ENCODE results near the gene GRPEL1. TPM values are rescaled to one million over a fixed set of nuclear protein-coding genes. Genes with fewer than 3 reads are reported as not detected.
A peak's percentile ranks its signal among the peaks of the same experiment; 100 is the strongest.

GRPEL1 gene
- polyA plus RNA-seq, 3 donors = 44.1 to 49.6 (median 45.4) TPM

GRCh38 chr4:7016512-7016911 is 51.4 kb downstream of the GRPEL1 start:
- Mint-ChIP-seq H3K9me3 (no peaks in the 10 kb centered on the region), H3K4me1 (peaks cover 5% of the 10 kb centered on the region), H3K36me3 (peaks cover 69 to 94% of the 10 kb centered on the region in 2 donors), H3K27me3 (ENCODE audit: low read depth in 3 of 3) (peaks cover 0 to 1% (median 0%) of the 10 kb centered on the region in 3 donors), H3K4me3 (no peak overlapping the region), H3K27ac (no peak overlapping the region)
- no peaks in the 10 kb centered on the region for H3K27me3 ChIP-seq (ENCODE audit: control insufficient read depth in 2 of 2, insufficient read depth in 2 of 2, low read length in 2 of 2)
- peaks cover 81 to 98% of the 10 kb centered on the region in 2 donors for H3K36me3 ChIP-seq (replicated peaks in 1 of 2; ENCODE audit: control insufficient read depth in 1 of 2, insufficient read depth in 2 of 2, low read length in 2 of 2)
- intact Hi-C loops (cut with micrococcal nuclease) = no loop called here
- no peak overlapping the region for H3K9ac ChIP-seq (ENCODE audit: insufficient read depth, low read length, poor library complexity, severe bottlenecking)
- 100% methylated on average over 3 of the region's 6 CpGs for WGBS (ENCODE audit: insufficient coverage)
- H3K79me2 ChIP-seq (ENCODE audit: insufficient read depth, low read length) = no peaks in the 10 kb centered on the region
- no peaks in the 10 kb centered on the region for H3K4me1 ChIP-seq (ENCODE audit: control insufficient read depth in 1 of 2, insufficient read depth in 2 of 2, low read length in 2 of 2)
- DNase-seq = no peak
- no peak overlapping the region for H3K4me2 ChIP-seq (replicated peaks; ENCODE audit: extremely low read depth, low read length, poor library complexity, severe bottlenecking)
- TF ChIP-seq, protein P1, sequence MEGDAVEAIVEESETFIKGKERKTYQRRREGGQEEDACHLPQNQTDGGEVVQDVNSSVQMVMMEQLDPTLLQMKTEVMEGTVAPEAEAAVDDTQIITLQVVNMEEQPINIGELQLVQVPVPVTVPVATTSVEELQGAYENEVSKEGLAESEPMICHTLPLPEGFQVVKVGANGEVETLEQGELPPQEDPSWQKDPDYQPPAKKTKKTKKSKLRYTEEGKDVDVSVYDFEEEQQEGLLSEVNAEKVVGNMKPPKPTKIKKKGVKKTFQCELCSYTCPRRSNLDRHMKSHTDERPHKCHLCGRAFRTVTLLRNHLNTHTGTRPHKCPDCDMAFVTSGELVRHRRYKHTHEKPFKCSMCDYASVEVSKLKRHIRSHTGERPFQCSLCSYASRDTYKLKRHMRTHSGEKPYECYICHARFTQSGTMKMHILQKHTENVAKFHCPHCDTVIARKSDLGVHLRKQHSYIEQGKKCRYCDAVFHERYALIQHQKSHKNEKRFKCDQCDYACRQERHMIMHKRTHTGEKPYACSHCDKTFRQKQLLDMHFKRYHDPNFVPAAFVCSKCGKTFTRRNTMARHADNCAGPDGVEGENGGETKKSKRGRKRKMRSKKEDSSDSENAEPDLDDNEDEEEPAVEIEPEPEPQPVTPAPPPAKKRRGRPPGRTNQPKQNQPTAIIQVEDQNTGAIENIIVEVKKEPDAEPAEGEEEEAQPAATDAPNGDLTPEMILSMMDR (IDR thresholded peaks at IDR 0.05) = no peak
- H4K20me1 ChIP-seq (ENCODE audit: insufficient read depth, low read length) = peaks cover 86% of the 10 kb centered on the region
- peak overlapping the region in 1 of 2 donors; percentile 14 for H3K27ac ChIP-seq (ENCODE audit: low read depth in 1 of 2, low read length in 2 of 2)
- H3K9me3 ChIP-seq (replicated peaks in 1 of 2; ENCODE audit: control insufficient read depth in 1 of 2, insufficient read depth in 1 of 2, low read length in 2 of 2) = no peaks in the 10 kb centered on the region
- H3K4me3 ChIP-seq (replicated peaks in 1 of 3; ENCODE audit: low read depth in 2 of 3, low read length in 3 of 3) = no peak overlapping the region
- no peak overlapping the region for H2AFZ ChIP-seq (ENCODE audit: insufficient read depth, low read depth, low read length, poor library complexity, severe bottlenecking)

DNA sequence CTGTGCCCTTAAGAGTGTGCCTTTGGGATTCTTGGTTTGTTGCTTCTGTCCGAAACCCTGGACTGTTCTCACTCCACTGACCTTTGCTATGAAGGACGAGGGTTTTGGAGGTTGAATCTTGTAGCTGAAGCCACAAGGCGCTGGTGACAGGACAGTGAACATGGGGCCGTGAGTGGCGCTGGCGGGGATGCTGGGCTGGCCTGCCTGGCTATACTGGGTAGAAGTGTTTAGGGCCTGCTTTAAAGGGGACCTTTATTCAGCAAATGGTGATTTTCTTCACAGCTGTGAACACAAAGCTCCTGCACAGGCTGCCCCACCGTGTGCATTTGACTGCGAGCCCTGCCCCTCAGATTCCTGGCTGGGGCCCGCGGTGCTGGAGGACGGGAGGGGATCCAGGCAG is 51.8 kb downstream of the GRPEL1 start:
- no peak overlapping the region for H3K27ac ChIP-seq (ENCODE audit: low read depth in 1 of 2, low read length in 2 of 2)
- H3K9me3 Mint-ChIP-seq = no peaks in the 10 kb centered on the region
- H3K4me1 Mint-ChIP-seq = peaks cover 5% of the 10 kb centered on the region
- peaks cover 70 to 94% of the 10 kb centered on the region in 2 donors for H3K36me3 Mint-ChIP-seq
- no peak overlapping the region for H3K4me3 Mint-ChIP-seq
- peaks cover 0 to 1% (median 0%) of the 10 kb centered on the region in 3 donors for H3K27me3 Mint-ChIP-seq (ENCODE audit: low read depth in 3 of 3)
- no peaks in the 10 kb centered on the region for H3K27me3 ChIP-seq (ENCODE audit: control insufficient read depth in 2 of 2, insufficient read depth in 2 of 2, low read length in 2 of 2)
- H3K79me2 ChIP-seq (ENCODE audit: insufficient read depth, low read length) = no peaks in the 10 kb centered on the region
- 98% methylated on average over 9 of the region's 11 CpGs for WGBS (ENCODE audit: insufficient coverage)
- peaks cover 84% of the 10 kb centered on the region for H4K20me1 ChIP-seq (ENCODE audit: insufficient read depth, low read length)
- H2AFZ ChIP-seq (ENCODE audit: insufficient read depth, low read depth, low read length, poor library complexity, severe bottlenecking) = no peak overlapping the region
- intact Hi-C loops (cut with micrococcal nuclease) = no loop called here
- H3K4me3 ChIP-seq (replicated peaks in 1 of 3; ENCODE audit: low read depth in 2 of 3, low read length in 3 of 3) = no peak overlapping the region
- H3K36me3 ChIP-seq (replicated peaks in 1 of 2; ENCODE audit: control insufficient read depth in 1 of 2, insufficient read depth in 2 of 2, low read length in 2 of 2) = peaks cover 78 to 99% of the 10 kb centered on the region in 2 donors
- no peak overlapping the region for H3K4me2 ChIP-seq (replicated peaks; ENCODE audit: extremely low read depth, low read length, poor library complexity, severe bottlenecking)
- TF ChIP-seq, protein P1 (IDR thresholded peaks at IDR 0.05) = no peak
- no peak for DNase-seq
- no peak overlapping the region for H3K27ac Mint-ChIP-seq
- no peak overlapping the region for H3K9ac ChIP-seq (ENCODE audit: insufficient read depth, low read length, poor library complexity, severe bottlenecking)
- no peaks in the 10 kb centered on the region for H3K9me3 ChIP-seq (replicated peaks in 1 of 2; ENCODE audit: control insufficient read depth in 1 of 2, insufficient read depth in 1 of 2, low read length in 2 of 2)
- H3K4me1 ChIP-seq (ENCODE audit: control insufficient read depth in 1 of 2, insufficient read depth in 2 of 2, low read length in 2 of 2) = no peaks in the 10 kb centered on the region

All from CD14-positive monocyte (primary cell).